ENCODE data around the gene CARD19.
"Not testable (repeated sequence)": the region's sequence is repeated elsewhere in the genome, so short reads cannot be mapped to it uniquely, and the experiment has no call there.

CARD19 gene

GRCh38 chr9:93116072-93116961 is 20.3 kb downstream of the CARD19 start:
- Histone ChIP-seq H3K27ac (peak overlapping the region in 14 of 21 experiments; percentile 3 to 76 (median 52)), H3K4me3 (no peak overlapping the region)

GRCh38 chr9:93117521-93117920 is 21.5 kb downstream of the CARD19 start:
- not testable (repeated sequence) for H3K4me3 ChIP-seq

GRCh38 chr9:93117924-93118862 is 22.2 kb downstream of the CARD19 start:
- Histone ChIP-seq H3K4me3 (no peak overlapping the region), H3K27ac (no peak overlapping the region)

More at GRCh38 chr9:93117521-93117920, 21.5 kb downstream of the CARD19 start:
- not testable (repeated sequence) for H3K27ac ChIP-seq

GRCh38 chr9:93118863-93119702 is 23.1 kb downstream of the CARD19 start:
- no peak overlapping the region for H3K4me3 ChIP-seq
- H3K27ac ChIP-seq, result peak overlapping the region in 15 of 21 experiments; percentile 1 to 74 (median 42)

- H3K4me3 ChIP-seq, result no peak overlapping the region
- peak overlapping the region in 15 of 21 experiments; percentile 1 to 74 (median 42) for H3K27ac ChIP-seq
Observed at GRCh38 chr9:93119703-93119952, 23.6 kb downstream of the CARD19 start.

- H3K4me3 ChIP-seq, result no peak overlapping the region
- H3K27ac ChIP-seq, result peak overlapping the region in 18 of 21 experiments; percentile 1 to 74 (median 54)
Observed at GRCh38 chr9:93119953-93120845, 24.2 kb downstream of the CARD19 start.

GRCh38 chr9:93120846-93121315 is 24.9 kb downstream of the CARD19 start:
- peak overlapping the region in 14 of 21 experiments; percentile 1 to 74 (median 44) for H3K27ac ChIP-seq
- H3K4me3 ChIP-seq, result no peak overlapping the region

- peak overlapping the region in 3 of 21 experiments; percentile 28 to 52 (median 44) for H3K27ac ChIP-seq
- H3K4me3 ChIP-seq, result no peak overlapping the region
Observed at GRCh38 chr9:93121316-93122241, 25.6 kb downstream of the CARD19 start.

GRCh38 chr9:93122721-93123221 is 26.8 kb downstream of the CARD19 start:
- no peak overlapping the region for H3K4me3 ChIP-seq
- no peak overlapping the region for H3K27ac ChIP-seq

- Histone ChIP-seq H3K27ac (peak overlapping the region in 1 of 21 experiments; percentile 32), H3K4me3 (no peak overlapping the region)
Observed at GRCh38 chr9:93123561-93124283, 27.7 kb downstream of the CARD19 start.

GRCh38 chr9:93124793-93125192 is 28.8 kb downstream of the CARD19 start:
- H3K4me3 ChIP-seq, result no peak overlapping the region
- H3K27ac ChIP-seq, result no peak overlapping the region

- Histone ChIP-seq H3K27ac (peak overlapping the region in 1 of 21 experiments; percentile 5), H3K4me3 (no peak overlapping the region)
Observed at GRCh38 chr9:93125331-93125894, 29.4 kb downstream of the CARD19 start.

- no peak overlapping the region for H3K4me3 ChIP-seq
- peak overlapping the region in 13 of 21 experiments; percentile 20 to 73 (median 55) for H3K27ac ChIP-seq
Observed at GRCh38 chr9:93126151-93126781, 30.2 kb downstream of the CARD19 start.

GRCh38 chr9:93126825-93127368 is 30.9 kb downstream of the CARD19 start:
- no peak overlapping the region for H3K4me3 ChIP-seq
- peak overlapping the region in 17 of 21 experiments; percentile 11 to 73 (median 56) for H3K27ac ChIP-seq

- H3K27ac ChIP-seq, result peak overlapping the region in 18 of 21 experiments; percentile 11 to 73 (median 56)
- no peak overlapping the region for H3K4me3 ChIP-seq
Observed at GRCh38 chr9:93127395-93127911, 31.4 kb downstream of the CARD19 start.
